NB4 (cell line): ENCODE measurements around the gene GFY.

Source experiments
- MYC ChIP-seq: IDR thresholded peaks from 2 replicates; pipeline ENCODE4 v1.6.1; 2011; ENCODE audit warnings: low read depth, low read length
- POLR2A ChIP-seq: IDR thresholded peaks from 2 replicates; pipeline ENCODE4 v1.6.1; 2011; ENCODE audit warnings: mild to moderate bottlenecking; ENCODE audit not compliant: insufficient read length; ENCODE audit errors: extremely low read depth
- TF ChIP-seq, protein P1 (sequence below): IDR thresholded peaks from one replicate; pipeline ENCODE4 v1.5.1; 2012; ENCODE audit warnings: low read depth, low read length
- TF ChIP-seq, protein P2 (sequence below): IDR thresholded peaks from 2 replicates; pipeline ENCODE4 v1.6.1; 2011; ENCODE audit warnings: low read depth, low read length

DNA sequence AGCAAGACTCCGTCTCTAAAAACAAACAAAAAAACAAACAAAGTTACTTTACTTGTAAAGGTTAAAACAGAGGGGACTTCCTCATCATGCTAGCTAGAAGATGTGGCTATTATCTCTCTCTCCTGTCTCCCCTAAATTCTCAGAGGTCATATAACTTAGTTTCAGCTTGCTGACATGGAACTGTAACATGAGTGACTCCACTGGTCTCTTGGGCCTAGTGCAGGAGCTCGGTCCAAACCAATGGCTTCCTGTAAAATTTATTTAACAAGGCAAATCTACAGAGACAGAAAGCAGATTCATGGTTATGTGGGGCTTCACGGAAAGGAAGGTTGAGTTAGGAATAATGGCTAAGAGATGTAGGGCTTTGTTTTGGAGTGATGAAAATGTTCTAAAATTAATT lies 46.7 kb upstream of the GFY start:
- no peak for TF ChIP-seq POLR2A
- TF ChIP-seq, protein P1, sequence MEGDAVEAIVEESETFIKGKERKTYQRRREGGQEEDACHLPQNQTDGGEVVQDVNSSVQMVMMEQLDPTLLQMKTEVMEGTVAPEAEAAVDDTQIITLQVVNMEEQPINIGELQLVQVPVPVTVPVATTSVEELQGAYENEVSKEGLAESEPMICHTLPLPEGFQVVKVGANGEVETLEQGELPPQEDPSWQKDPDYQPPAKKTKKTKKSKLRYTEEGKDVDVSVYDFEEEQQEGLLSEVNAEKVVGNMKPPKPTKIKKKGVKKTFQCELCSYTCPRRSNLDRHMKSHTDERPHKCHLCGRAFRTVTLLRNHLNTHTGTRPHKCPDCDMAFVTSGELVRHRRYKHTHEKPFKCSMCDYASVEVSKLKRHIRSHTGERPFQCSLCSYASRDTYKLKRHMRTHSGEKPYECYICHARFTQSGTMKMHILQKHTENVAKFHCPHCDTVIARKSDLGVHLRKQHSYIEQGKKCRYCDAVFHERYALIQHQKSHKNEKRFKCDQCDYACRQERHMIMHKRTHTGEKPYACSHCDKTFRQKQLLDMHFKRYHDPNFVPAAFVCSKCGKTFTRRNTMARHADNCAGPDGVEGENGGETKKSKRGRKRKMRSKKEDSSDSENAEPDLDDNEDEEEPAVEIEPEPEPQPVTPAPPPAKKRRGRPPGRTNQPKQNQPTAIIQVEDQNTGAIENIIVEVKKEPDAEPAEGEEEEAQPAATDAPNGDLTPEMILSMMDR: no peak
- TF ChIP-seq, protein P2, sequence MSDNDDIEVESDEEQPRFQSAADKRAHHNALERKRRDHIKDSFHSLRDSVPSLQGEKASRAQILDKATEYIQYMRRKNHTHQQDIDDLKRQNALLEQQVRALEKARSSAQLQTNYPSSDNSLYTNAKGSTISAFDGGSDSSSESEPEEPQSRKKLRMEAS: no peak
- TF ChIP-seq MYC: no peak
